GM19023 (cell line): Measurements from ENCODE around the gene UNC93A.
"Not testable (repeated sequence)": the region's sequence is repeated elsewhere in the genome, so short reads cannot be mapped to it uniquely, and the experiment has no call there.

Source experiments
- ATAC-seq: cut with Tn5 transposase; IDR thresholded peaks from one replicate; pipeline ENCODE4 v1.9.1; 2021; ENCODE audit warnings: mild to moderate bottlenecking, moderate library complexity; ENCODE audit not compliant: unreplicated experiment

The UNC93A gene

GRCh38 chr6:167307342-167307955 lies 16.3 kb downstream of the UNC93A start:
- ATAC-seq = no peak

DNA sequence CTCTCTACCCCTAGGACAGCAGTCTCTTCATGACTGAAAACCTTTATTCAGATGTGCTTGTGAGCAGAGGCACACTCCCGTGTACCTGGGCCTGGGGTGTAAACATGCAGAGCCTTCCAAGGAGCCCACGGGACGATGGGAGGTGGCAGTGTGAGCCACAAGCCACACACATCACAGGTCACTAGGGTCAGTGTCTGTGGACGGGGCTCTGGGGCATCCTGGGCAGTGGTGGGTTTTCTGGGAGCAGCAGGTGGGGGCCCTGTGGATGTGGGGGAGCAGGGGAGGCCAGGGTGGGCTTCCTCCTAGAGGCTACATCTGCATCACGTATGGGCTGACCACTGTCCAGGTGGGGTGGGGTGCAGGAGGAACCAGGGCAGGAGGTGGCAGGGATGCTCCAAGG lies 17.1 kb downstream of the UNC93A start:
- ATAC-seq = no peak

GRCh38 chr6:167309355-167310192 lies 18.5 kb downstream of the UNC93A start:
- not testable (repeated sequence) for ATAC-seq

GRCh38 chr6:167311286-167311685 lies 20.2 kb downstream of the UNC93A start:
- ATAC-seq = no peak

DNA sequence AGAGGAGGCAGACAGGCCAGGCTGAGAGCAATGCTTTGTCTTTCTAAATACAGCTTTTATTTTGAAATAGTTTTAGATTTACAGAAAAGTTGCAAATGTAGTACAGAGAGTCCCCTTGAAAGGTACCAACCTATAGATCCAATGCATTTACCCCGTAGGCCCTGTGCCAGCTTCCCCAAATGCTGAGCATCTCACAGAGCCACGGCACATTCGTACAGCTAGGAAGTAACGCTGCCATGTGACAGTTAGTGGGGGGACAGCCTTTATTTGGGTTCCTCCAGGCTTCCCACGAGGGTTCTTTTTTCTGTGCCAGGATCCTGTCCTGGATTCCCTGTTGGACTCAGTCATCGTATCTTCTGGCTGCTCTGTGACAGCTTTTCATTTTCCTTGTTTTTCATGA lies 20.6 kb downstream of the UNC93A start:
- ATAC-seq = not testable (repeated sequence)

- ATAC-seq = no peak
These were observed 23.2 kb downstream of the UNC93A start for GRCh38 chr6:167314180-167314821.

GRCh38 chr6:167317172-167317571 lies 26.1 kb downstream of the UNC93A start:
- no peak for ATAC-seq

- not testable (repeated sequence) for ATAC-seq
These were observed 27.2 kb downstream of the UNC93A start for GRCh38 chr6:167318354-167318753.

DNA sequence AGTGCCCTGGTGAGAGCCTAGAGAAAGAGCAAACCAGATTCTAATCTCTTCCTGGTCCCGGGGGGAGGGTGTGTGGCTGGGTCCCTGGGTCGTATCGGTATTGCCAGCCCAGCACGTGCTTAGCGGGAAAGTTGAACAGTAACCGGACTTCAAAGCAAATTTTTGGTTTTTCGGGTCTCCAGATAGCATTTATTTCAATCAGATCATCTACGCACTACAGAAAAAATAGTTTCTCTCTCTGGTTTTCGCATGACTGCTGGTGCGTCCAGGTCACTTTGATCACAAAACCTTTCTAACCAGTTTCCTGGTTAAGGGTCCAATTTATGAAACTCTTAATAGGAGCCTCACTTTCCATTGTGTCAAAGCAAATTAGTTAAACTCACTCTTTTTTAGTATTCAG lies 27.7 kb downstream of the UNC93A start:
- ATAC-seq = not testable (repeated sequence)

GRCh38 chr6:167319856-167320753 lies 29.0 kb downstream of the UNC93A start:
- ATAC-seq = not testable (repeated sequence)

DNA sequence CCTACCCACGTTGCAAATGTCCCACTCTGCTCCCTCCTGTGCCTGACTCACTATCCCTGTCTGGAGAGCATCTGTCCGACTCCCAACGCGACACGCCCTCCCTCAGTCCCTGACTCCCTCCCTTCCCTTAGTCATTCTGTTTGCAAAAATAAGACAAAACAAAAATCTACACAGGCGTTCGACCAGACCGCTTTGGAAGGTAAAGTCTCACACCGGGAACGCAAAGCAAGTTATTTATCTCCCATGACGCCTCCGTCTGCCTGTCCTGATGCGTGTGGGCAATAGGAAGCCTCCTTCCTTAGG lies 29.6 kb downstream of the UNC93A start:
- ATAC-seq = not testable (repeated sequence)

- not testable (repeated sequence) for ATAC-seq
These were observed 30.1 kb downstream of the UNC93A start for GRCh38 chr6:167321185-167321584.

- ATAC-seq = no peak
These were observed 32.0 kb downstream of the UNC93A start for GRCh38 chr6:167323111-167323510.

- no peak for ATAC-seq
These were observed 33.0 kb downstream of the UNC93A start for GRCh38 chr6:167324111-167324510.

DNA sequence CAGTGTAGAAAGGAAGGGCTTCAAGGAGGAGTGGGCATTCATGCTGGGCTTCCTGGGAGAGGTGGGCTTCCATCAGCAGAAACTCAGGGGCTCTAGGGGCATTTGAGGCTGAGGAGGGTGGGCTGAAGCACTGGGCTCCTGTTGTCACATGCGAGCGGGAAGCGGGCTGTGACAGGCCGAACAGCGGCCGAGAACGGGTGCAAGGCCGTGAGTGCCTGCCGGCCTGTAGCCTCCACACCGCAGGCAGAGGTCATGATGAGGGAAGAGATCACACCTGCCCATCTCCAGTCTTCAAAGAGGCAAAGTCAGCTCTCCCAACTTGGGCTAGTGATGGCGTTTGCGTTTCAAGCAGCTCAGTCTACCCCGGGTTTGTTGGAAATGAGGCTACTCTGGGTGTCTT lies 34.7 kb downstream of the UNC93A start:
- ATAC-seq = no peak

DNA sequence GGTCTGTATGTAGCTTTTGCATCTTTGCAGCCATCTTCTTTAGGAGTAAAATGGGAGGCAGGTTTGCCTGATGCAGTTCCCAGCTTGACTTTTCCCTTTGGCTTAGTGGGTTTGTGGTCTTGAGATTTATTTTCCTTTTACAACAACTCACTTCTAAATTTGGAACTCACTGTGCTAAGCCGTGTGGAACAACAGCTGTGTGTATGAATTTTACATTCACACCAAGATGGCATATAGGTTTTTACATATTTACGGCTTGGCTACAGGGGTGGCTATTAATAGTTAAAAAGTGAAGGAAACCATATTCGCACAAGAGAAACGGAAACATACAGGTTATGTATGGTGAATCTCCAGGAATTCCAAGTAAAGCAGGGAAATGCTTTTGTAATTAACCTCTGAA lies 36.3 kb downstream of the UNC93A start:
- ATAC-seq = no peak

DNA sequence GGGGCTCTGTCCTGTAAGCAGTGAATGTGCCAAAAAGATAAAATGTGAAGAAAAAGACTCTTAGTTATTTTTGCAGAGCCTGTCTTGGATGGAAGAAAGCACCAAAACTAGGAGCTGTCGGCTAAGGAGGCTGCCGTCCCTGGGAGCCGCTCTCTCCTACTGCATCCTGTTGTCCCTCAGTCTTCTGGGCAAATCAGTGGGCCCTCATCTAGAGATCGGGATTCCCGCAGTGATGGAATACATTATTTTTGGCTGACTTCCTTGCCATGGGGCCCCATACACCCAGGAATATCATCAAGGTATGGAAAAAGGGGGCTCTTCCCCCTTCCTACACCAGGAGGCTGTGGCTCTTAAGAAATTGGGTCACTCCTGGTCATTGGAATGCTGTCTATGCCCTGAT lies 37.0 kb downstream of the UNC93A start:
- no peak for ATAC-seq

DNA sequence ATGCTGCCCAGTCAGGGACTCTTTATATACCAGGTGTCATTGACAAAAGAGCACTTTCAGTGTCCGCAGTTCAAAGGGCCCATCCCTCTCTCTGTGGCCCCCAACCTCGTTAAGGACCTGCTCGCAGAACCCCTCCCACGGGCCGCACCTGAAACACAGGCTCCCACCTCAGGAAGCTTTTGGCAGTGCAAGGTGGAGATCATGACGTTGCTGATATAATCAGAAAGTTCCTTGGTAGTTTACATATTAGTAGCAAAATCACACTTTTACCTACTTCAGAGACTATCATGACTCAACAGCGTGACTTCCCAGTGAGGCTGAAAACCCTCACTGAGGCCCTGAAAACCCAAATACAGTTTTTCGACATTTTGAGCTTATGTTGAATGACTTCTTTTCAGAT lies 37.9 kb downstream of the UNC93A start:
- no peak for ATAC-seq

GRCh38 chr6:167330750-167331149 lies 39.6 kb downstream of the UNC93A start:
- no peak for ATAC-seq

GRCh38 chr6:167331565-167331964 lies 40.5 kb downstream of the UNC93A start:
- no peak for ATAC-seq
